GM12801 (cell line): ENCODE measurements around the gene ABI3BP.

Experiments
- TF ChIP-seq, protein P1 (sequence below): IDR thresholded peaks from one replicate; pipeline ENCODE4 v1.5.1; 2011; ENCODE audit warnings: control low read depth; ENCODE audit not compliant: insufficient read length; ENCODE audit errors: extremely low read depth

Gene ABI3BP

DNA sequence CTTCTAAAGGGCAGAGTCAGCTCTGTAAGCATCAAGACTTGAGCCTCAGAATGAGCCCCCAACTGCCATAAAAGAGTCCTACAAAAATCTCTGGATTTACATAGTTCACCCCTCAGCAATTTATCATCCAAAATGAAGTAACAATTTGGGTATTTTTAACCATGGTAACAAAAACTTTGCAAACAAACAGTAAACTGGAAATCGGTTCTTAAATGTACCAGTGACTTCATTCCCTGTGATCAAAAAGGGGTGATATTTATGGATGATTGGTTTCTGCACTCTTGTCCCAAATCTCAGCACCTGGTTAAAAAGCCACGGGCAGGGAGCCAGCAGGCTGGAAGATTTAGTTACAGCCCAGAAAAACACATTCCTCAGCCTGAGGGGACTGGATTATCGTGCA is 210.3 kb downstream of the ABI3BP start:
- TF ChIP-seq, protein P1, sequence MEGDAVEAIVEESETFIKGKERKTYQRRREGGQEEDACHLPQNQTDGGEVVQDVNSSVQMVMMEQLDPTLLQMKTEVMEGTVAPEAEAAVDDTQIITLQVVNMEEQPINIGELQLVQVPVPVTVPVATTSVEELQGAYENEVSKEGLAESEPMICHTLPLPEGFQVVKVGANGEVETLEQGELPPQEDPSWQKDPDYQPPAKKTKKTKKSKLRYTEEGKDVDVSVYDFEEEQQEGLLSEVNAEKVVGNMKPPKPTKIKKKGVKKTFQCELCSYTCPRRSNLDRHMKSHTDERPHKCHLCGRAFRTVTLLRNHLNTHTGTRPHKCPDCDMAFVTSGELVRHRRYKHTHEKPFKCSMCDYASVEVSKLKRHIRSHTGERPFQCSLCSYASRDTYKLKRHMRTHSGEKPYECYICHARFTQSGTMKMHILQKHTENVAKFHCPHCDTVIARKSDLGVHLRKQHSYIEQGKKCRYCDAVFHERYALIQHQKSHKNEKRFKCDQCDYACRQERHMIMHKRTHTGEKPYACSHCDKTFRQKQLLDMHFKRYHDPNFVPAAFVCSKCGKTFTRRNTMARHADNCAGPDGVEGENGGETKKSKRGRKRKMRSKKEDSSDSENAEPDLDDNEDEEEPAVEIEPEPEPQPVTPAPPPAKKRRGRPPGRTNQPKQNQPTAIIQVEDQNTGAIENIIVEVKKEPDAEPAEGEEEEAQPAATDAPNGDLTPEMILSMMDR = no peak

DNA sequence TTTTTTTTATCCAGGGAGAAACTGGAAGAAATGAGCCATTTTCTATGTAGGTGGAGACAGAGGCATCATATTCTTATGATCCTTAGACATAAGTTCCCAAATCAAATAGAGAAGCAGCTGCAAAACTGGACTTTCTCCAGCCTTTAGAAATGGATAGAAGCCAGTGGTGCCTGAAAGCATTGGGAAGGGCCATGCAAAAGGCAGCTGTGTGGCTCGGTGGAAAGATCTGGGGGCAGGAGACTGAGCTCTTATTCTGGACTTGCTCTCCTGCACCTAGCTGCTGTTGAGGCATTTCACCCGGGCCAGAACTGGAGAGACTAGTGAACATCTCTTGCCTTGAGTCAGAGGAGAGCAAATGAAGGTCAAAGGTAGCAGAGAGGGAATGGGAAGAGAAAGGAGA is 210.9 kb downstream of the ABI3BP start:
- TF ChIP-seq, protein P1 = no peak

DNA sequence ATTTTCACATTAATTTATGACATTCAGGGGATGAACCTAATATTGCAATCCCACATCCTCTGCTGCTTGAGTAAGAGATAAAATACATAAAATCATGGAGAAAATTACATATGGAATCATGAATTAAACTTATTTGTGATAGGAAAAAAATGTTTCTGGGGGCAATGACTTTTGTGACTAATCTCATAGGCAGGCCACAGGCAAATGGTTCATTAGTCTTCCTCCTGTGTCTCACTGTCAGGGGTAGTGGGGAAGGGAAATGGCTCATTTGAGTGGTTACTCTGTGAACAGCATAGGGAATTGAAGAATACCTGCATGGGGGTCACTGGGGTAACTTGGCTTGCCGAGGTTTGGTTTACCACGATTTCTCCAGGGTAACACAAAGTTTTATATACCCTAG is 211.9 kb downstream of the ABI3BP start:
- TF ChIP-seq, protein P1 = no peak

DNA sequence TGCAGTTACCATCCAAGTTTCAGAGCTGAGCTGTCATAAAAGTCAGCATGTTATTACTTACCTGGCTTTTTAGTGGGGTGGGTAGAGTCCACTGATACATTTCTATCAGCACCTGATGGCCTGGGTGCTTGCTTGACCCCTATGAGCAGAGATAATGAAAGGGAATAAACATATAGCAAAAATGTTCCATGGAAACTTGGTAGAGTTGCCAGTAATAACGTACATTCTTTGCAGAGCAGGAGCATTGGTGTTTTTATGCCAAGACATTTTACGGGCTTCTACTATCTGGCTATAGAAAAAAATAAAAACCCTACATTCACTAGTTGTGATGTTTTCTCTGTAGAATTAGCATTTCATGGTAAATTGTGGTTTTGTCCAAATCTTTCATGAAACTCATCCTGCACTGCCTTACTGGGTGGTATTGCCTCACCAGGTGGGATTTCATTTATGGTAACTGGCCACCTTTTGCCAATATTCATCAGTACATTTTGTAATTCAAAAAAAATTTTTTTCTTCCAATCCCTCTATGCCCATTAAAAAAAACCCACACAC is 213.1 kb downstream of the ABI3BP start:
- TF ChIP-seq, protein P1 = no peak

DNA sequence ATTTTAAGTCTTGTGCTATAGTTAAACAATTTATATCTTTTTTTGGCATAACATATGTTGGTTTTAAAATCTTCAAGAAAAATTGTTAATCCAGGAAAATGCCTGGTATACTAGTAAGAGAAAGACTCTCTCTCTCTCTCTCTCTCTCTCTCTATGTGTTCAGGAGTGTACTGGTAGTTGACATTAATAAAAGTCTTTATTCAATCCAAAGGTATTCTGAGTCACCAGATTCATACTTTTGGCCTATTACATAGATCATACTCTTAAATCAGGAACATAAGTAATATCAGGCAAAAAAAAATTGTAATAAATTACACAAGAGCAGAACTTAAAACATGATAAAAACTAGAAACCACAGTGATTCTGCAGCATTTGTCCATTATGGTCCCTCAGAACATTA is 213.7 kb downstream of the ABI3BP start:
- TF ChIP-seq, protein P1 = no peak

DNA sequence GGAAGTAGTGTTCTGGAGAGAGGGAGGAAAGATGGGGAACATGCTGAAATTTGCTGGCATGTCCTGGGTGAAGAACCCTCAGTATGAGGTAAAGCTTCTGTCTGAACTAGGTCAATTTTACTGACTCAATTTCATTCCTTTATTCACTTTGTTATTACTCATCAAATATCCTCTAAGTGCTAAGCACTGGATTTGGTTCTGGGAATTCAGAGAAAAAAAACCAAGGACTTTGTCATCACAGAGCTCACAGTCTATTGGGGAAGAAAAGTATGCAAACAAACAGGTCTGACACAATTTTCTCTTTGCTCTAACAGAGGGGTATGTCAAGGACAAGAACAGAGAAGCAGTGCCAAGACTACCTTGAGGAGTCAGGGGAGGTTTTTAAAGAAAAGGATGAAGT is 215.9 kb downstream of the ABI3BP start:
- TF ChIP-seq, protein P1 = no peak

DNA sequence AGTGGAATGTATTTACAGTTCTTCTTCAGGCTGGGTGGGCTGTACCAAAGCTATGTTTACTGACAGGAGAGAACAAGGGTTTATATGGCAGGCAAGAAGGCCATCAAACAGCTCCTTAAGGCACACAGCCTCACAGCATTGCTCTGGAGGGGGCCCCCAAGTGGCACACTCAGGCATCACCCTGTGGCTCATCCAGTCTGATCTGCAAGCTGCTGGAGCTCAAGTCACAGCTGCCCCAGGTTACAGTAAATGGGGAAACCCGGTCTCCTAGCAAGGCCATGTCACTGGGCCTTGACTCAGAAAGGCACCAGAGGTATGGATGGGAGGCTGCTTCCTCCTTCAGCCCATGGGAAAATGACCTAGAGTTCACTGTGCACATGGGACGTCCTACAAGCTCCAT is 216.5 kb downstream of the ABI3BP start:
- TF ChIP-seq, protein P1 = no peak
